Measurements from ENCODE around the gene DBP.

DBP gene

GRCh38 chr19:48603449-48603848, 33.7 kb downstream of the DBP start:
- no peaks in the 10 kb centered on the region for H3K9me3 ChIP-seq (ENCODE audit: control insufficient read depth, insufficient read depth, low read depth, low read length)
- H3K4me3 ChIP-seq (ENCODE audit: low read depth, low read length) = no peak overlapping the region
- no peaks in the 10 kb centered on the region for H3K36me3 ChIP-seq (ENCODE audit: control insufficient read depth in 2 of 2, insufficient read depth in 1 of 2, low read length in 2 of 2)
- TF ChIP-seq ZNF449 (tag by site-specific recombination; IDR thresholded peaks at IDR 0.05) (no peak), ZNF148 (tag by site-specific recombination; IDR thresholded peaks at IDR 0.05; ENCODE audit: borderline replicate concordance) (no peak), ZNF664 (tag by site-specific recombination; IDR thresholded peaks at IDR 0.05) (no peak), ZNF138 (tag by site-specific recombination; IDR thresholded peaks at IDR 0.05; ENCODE audit: borderline replicate concordance) (no peak), ZNF146 (tag by site-specific recombination; IDR thresholded peaks at IDR 0.05) (no peak), ZNF184 (tag by site-specific recombination; IDR thresholded peaks at IDR 0.05) (no peak), ZNF514 (tag by site-specific recombination; IDR thresholded peaks at IDR 0.05) (no peak), ZNF239 (tag by site-specific recombination; IDR thresholded peaks at IDR 0.05) (no peak), ZNF521 (tag by site-specific recombination; IDR thresholded peaks at IDR 0.05) (no peak), YY1 (tag by site-specific recombination; IDR thresholded peaks at IDR 0.05) (no peak), SP2 (tag by site-specific recombination; IDR thresholded peaks at IDR 0.05) (no peak), ZNF792 (tag by site-specific recombination; IDR thresholded peaks at IDR 0.05) (no peak), YY2 (tag by site-specific recombination; IDR thresholded peaks at IDR 0.05) (no peak)
- H3K4me1 ChIP-seq (ENCODE audit: control insufficient read depth, insufficient read depth, low read length) = no peaks in the 10 kb centered on the region
- ChIA-PET CTCF (no interaction called here), POLR2A (no interaction called here)
- H3K27ac ChIP-seq (ENCODE audit: extremely low read depth, low read depth, low read length) = no peak overlapping the region

GRCh38 chr19:48603001-48603400, 34.2 kb downstream of the DBP start:
- TF ChIP-seq ZNF501 (tag by site-specific recombination; IDR thresholded peaks at IDR 0.05) (no peak), OSR2 (tag by site-specific recombination; IDR thresholded peaks at IDR 0.05) (no peak), ZNF548 (tag by site-specific recombination; IDR thresholded peaks at IDR 0.05) (no peak), ZBTB17 (tag by site-specific recombination; IDR thresholded peaks at IDR 0.05) (no peak), SP7 (tag by site-specific recombination; IDR thresholded peaks at IDR 0.05) (no peak), ZNF530 (tag by site-specific recombination; IDR thresholded peaks at IDR 0.05; ENCODE audit: low read depth) (no peak)
- no peak overlapping the region for H3K27ac ChIP-seq (ENCODE audit: extremely low read depth, low read depth, low read length)
- CTCF ChIA-PET = interaction anchor here (1.9 kb wide), 1 partner anchor 14 kb away, joined by 5 read pairs; no protein-coding TSS in a partner anchor
- no peaks in the 10 kb centered on the region for H3K9me3 ChIP-seq (ENCODE audit: control insufficient read depth, insufficient read depth, low read depth, low read length)
- no peaks in the 10 kb centered on the region for H3K36me3 ChIP-seq (ENCODE audit: control insufficient read depth in 2 of 2, insufficient read depth in 1 of 2, low read length in 2 of 2)
- POLR2A ChIA-PET = interaction anchor here (0.6 to 1.5 kb wide), 2 partner anchors 15 to 72 kb away, joined by 3 to 5 read pairs; no protein-coding TSS in a partner anchor
- H3K4me3 ChIP-seq (ENCODE audit: low read depth, low read length) = no peak overlapping the region
- H3K4me1 ChIP-seq (ENCODE audit: control insufficient read depth, insufficient read depth, low read length) = no peaks in the 10 kb centered on the region

- no peak overlapping the region for H3K4me3 ChIP-seq (ENCODE audit: low read depth, low read length)
- POLR2A ChIA-PET = interaction anchor here (0.7 to 1.5 kb wide), 2 partner anchors 19 to 47 kb away, joined by 3 to 4 read pairs; partner anchors contain the start of gene SPHK2
- H3K9me3 ChIP-seq (ENCODE audit: control insufficient read depth, insufficient read depth, low read depth, low read length) = no peaks in the 10 kb centered on the region
- no peaks in the 10 kb centered on the region for H3K4me1 ChIP-seq (ENCODE audit: control insufficient read depth, insufficient read depth, low read length)
- TF ChIP-seq ZNF121 (tag by site-specific recombination; IDR thresholded peaks at IDR 0.05) (peak; percentile 74), ZBTB49 (tag by site-specific recombination; IDR thresholded peaks at IDR 0.05; ENCODE audit: low read depth) (no peak)
- no peaks in the 10 kb centered on the region for H3K36me3 ChIP-seq (ENCODE audit: control insufficient read depth in 2 of 2, insufficient read depth in 1 of 2, low read length in 2 of 2)
- no peak overlapping the region for H3K27ac ChIP-seq (ENCODE audit: extremely low read depth, low read depth, low read length)
- CTCF ChIA-PET = interaction anchor here (1.0 to 1.9 kb wide), 4 partner anchors 12 to 95 kb away, joined by 5 to 6 read pairs (median 5); no protein-coding TSS in a partner anchor
Measured at GRCh38 chr19:48600679-48601417, 36.3 kb downstream of the DBP start.
